Hematopoietic multipotent progenitor cell treated with erythropoietin and hydrocortisone succinate and interleukin-3 and kit ligand, for 17 days (in vitro differentiated cells): Measurements from ENCODE around the gene AP3S2.
"Not testable (repeated sequence)": the region's sequence is repeated elsewhere in the genome, so short reads cannot be mapped to it uniquely, and the experiment has no call there.

Experiments used
- DNase-seq: peaks from one replicate; pipeline ENCODE4 v3.0.0-alpha.2; 2015; ENCODE audit warnings: low spot score

AP3S2 gene

GRCh38 chr15:89834465-89835175 is 59.2 kb downstream of the AP3S2 start:
- DNase-seq: not testable (repeated sequence)

- no peak for DNase-seq
These were observed 59.8 kb downstream of the AP3S2 start for GRCh38 chr15:89833966-89834365.

DNA sequence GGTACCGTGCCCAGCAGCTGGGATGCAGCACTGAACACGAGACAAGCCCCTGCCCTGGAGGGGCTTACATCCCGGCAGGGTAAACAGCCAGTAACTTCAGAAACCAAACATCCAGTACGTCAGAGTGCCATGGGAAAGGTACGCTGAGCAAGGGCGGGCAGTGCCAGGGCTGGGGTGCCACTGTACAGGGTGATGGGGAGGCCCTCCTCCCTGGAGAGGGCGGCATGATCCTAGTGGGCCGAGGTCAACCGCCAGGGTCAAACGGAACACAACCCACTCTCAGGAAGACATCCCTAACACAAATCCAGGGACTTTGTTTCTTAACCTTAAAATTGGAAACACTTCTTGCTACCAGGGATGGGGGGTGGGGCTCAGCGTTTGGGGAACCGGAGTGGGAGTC is 63.2 kb downstream of the AP3S2 start:
- DNase-seq: no peak

- DNase-seq: no peak
These were observed 64.0 kb downstream of the AP3S2 start for GRCh38 chr15:89829616-89830440.

DNA sequence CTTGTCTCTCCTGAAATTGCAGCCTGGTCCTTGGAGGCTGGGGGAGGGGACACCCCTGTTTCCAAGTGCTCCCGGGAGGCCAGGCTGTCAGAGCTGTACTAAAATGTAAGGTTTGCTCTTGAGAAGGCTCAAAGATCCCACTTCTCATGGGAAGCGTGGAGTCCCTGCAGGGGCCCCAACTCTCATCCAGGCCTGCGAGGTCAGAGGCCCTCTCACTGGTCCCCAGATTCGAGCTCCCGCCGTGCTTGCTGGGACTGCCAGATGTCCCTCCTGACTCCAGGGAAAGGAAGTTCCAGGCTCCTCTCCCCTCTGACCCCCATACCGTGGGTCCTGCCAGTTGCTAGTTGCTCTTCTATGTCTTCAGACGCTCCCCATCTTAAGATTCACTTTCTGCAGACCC is 64.6 kb downstream of the AP3S2 start:
- DNase-seq: no peak

DNA sequence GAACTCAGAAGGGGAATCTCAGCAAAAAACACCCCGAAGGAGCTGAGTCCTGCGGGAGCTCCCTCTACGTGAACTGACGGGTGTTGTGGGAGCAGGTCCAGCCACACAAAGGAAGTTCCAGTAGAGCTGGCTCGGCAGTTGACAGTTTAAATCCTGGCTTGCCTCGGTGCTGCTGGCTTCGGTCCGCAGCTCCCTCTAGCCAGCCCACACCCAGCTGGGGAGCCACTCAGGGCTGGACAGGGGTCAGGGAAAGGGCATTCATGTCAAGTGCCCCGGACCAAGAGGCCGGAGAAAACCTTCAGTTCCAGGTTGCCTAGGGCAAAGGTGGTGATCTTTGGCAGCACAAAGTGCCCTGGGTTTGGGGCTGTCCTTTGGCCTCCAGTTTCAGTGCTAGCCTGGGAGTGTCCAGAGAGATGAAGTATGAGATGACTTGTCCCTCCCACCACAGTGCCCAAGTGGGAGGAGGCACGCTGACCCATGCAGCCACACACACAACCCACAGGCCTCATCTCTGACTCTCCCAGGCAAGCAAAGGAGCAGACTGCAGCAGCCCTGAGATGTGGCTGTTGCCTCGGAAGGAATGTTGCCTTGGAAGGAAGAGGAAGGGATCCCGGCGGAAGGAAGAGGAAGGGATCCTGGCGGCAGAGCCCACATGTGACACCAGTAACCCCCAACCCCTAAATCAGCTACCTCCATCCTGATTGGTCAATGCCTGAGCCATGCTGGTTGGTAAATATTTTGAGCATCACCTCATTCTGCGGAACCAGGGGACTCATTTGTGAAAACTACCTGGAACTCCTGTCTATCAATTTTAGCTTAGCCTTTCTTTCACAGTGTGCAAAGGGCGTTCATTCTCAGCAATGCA is 65.3 kb downstream of the AP3S2 start:
- no peak for DNase-seq

GRCh38 chr15:89827829-89828228 is 66.0 kb downstream of the AP3S2 start:
- DNase-seq: no peak

GRCh38 chr15:89826671-89827655 is 66.8 kb downstream of the AP3S2 start:
- no peak for DNase-seq

DNA sequence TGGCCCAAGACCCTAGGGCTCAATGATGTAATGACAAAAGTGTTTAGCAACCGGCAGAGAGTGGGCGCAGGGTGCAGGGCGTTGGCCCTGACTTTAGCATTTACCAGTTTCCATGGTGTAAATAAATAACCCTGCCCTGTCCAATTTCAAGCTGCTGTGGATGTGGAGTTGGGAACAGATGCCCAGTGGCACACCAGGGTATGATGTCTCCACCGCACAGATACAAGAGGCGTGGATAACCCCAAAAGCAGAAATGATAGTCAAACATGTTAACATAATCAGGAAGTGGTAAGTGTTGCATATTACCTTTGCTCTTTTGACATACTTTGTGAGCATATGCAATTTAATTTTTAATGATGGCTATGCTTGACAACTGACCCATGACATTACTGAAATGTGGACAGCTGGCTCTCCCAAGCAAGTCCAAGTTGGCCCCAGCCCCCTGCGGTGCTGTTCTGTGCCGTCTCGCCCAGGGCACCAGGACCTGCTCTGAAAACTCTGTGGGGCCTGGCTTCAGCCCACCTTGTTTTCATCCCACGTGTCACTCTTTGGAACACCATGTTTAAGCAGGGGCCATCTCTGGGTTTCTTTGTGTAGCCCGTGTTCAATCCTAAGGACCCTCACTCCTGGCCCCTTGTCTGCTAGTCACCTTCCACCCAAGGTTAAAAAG is 68.4 kb downstream of the AP3S2 start:
- no peak for DNase-seq

- DNase-seq: no peak
These were observed 69.3 kb downstream of the AP3S2 start for GRCh38 chr15:89824607-89824867.

DNA sequence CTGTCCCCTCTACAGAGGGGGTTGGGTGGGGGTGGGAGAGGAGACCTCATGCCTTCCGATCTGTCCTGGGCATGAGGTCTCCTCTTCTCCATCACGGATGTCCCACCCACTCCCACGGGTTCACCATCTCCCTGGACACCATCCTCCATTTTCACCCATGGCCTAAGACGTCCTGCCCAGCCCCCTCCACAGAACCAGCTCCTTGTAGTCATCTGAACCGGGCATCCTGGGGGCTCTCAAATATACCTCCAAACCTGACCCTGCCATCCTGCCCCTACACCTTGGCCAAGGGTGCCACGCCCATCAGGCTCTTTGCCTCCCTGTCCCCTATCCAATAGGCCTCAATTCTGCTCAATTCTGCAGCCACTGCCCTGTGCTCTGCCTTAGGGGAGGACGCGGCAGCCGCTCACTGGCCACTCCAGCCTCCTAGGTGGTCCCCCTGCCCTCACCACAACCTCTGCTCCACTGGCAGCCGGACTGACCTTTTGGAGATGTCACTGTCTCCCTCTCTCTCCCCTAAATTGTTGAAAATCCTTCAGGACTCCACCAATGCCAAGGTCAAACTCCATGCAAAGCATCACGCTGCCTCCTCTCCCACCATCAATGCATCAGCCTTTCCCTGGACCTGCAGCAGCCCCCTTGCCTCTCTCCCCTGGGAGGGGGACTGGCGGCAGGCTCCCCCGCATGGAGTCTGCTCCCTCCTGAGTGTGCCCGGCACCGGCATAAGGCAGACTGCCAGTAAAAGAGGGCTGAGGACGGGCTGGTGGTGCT is 69.8 kb downstream of the AP3S2 start:
- DNase-seq: no peak

DNA sequence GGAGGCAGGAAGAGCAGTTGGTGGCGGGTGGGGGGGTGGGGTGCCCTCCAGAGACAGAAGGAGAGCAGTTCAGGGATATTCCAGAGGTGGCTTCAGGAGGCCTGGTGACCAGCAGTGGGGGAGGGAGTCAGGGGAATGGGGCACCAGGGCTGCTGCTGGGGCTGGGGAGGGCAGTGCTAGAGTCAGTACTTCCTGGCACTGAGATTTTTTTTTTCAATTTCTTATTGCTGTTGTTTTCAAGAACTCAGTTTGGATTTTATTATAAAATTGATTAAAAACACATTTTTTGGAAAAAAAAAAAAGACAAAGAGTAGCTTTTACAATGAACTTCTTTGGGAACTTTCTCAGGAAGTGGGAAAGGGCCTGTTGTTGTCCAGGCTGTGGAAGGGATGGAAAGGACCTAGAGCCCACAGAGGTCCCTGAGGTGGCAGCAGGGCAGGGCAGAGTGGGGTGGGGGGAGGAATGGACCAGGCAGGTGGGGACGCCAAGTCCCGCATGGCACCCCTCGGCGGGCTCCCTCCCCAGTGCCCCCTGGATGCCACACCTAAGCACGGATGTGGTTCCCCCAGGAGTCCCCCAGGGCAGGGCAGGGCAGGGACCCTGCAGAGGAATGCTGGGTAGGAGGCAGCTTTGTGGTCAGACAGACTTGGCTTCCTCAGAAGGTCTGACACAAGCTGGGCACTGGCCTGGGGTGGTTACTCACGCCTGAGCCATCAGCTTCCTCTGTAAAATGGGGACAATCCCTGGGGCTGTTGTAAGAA is 70.7 kb downstream of the AP3S2 start:
- no peak for DNase-seq

DNA sequence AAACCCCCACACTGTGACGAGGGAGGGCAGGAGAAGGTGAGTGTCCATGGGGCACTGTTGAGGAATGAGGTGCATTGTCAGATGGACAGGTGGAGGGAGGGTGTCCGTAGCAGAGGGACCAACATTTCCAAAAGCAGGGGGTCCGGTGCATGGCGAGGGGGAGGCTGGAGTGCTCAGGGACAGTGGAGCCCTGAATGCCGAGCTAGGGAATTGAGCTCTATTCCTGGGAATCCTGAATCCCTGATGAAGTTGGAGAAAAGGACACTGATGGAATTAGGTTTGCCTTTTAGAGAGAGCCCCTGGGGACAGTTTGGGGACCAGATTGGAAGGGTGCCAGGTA is 71.2 kb downstream of the AP3S2 start:
- no peak for DNase-seq

DNA sequence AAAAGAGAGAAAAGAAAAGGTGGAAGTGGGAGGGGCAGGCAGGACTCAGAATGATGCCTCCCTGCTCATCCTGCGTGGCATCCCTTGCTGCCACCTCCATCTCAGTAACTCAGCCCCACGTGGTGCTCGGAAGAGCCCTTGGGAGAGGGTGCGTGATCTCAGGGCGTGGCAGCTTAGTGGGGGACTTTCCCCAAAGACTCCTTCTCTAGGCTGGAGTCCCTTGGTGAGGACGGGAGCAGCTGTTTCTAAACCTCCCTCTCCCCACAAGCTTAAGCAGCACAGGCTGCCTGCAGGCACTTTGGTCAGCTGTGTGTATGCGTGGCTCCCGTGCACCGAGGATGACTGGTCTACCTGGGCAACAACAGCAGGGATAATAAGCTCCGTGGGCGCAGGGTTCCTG is 71.8 kb downstream of the AP3S2 start:
- no peak for DNase-seq

GRCh38 chr15:89820666-89821611 is 72.9 kb downstream of the AP3S2 start:
- DNase-seq: no peak

DNA sequence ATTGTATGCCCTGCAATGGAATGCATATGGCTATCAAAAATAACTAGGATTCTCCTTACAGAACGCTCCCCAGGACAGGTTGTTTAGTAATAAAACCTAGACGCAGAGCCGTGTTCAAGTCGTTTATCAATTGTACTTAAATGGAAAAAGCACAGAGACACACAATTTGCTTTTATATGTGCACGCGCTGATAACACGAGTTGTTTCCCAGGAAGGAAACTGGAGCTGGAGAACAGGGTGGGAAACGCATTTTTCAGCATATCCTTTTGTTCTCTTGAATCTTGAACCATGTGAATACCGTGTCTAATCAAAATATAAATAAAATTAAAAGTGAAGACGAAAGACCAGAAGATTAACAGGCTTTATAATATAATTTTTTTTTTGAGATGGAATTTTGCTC is 75.5 kb downstream of the AP3S2 start:
- DNase-seq: no peak

- DNase-seq: no peak
These were observed 76.0 kb downstream of the AP3S2 start for GRCh38 chr15:89817701-89818280.

DNA sequence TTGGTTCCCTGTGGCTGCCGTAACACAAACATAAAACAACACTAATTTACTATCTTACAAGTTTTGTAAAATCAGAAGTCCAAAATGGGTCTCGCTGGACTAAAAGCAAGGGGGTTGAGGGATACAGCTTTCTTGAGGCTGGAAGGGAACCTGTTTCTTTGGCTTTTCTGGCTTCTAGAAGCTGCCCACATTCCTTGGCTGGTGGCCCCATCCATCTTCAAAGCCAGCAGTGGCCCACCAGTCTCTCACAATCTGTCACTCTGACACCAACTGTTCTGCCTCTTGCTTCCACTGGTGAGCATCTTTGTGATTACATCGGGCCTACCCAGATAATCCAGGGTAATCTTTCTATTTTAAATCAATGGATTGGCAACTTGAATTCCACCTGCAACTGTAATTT is 78.0 kb downstream of the AP3S2 start:
- no peak for DNase-seq
